NCI-H1105 treated with DMSO at 0.1 percent for 48 hours (cell line): ENCODE results near the gene ZFP37.
"Not testable (repeated sequence)": the region's sequence is repeated elsewhere in the genome, so short reads cannot be mapped to it uniquely, and the experiment has no call there.

Source experiments
- DNase-seq: peaks from one replicate; lab custom pipeline; 2025; lab: John Stamatoyannopoulos, UW

The ZFP37 gene

DNA sequence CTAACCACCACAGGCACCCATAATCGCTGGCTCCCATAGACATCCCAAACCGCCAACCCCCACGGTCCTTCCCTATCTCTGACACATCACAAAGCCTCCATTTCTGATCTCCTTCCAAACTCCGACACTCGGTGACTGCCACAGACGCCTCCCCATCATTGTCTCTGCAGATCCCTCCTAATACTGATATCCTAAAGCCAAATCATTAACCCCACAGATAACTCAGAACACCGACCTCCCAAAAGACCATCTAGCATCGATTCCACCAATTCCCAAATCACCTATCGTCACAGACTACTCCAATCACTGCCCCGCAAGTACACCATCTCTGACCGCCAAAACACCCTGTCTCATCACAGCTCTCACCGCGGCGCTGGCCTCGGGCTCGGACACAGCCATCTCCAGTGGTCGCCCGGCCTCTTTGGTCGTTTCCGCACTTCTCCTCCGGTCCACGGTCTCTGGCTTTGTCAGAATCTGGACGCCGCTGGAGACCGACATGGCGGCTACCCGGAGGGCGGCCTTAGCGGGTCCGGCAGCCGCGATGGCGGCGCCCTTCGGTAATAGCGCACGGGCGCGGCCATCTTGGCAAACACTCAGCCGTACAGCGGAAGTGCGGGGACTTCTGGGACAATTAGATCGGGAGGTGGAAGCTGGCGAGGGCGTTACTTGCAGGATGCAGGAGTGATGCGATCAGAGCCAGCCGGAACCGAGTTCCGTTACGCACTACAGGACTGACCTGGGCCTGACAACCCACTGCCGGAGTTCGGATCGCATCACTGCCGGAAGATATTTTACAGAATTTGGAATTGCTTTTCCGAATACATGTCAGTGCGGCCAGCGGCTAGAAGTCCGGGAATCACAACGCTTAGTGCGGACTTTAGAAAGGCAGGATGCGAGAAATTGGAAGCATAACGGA lies at the start of gene ZFP37:
TSS of gene ZFP37 (minus strand) at position 534 of the 916 bp plus-strand sequence. CDS start at position 498, 36 bp downstream.
- DNase-seq = peak; percentile 92

DNA sequence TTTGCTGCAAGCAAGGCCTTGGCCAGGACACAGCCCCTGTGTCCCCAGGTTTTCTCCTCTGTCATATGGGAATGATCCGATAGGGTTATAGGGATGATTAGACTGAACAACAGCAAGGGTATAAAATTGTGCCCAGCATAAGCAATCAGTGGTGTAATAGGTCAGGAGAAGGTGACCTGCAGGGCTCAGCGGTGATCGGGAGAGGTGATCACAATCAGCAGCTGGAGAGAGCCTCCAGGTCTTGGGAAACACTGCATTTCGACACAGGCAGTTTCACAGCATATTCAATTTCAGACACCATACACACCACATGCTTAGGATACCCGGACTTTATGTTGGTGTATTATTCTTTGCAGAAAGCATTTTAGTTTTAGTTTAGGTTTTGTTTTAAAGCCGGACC lies 48.8 kb upstream of the ZFP37 start:
- not testable (repeated sequence) for DNase-seq

DNA sequence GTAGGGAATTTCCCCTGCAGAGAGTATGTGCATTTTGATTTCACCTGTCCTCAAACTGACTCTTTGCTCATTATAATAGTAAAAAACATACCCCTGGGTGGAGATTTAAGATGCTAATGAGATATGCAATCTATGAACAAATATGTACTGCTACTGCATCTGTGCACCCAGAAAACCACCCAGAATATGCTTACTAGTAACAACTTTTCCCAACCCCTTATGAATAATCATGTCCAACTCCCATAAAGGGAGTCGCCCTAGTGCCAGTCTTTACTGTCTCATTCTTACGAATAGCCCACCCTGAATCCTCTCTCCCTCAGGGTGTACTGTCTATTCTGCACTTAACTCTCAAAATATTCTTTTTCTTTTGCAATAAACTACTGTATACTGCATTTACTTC lies 39.0 kb upstream of the ZFP37 start:
- DNase-seq = no peak

DNA sequence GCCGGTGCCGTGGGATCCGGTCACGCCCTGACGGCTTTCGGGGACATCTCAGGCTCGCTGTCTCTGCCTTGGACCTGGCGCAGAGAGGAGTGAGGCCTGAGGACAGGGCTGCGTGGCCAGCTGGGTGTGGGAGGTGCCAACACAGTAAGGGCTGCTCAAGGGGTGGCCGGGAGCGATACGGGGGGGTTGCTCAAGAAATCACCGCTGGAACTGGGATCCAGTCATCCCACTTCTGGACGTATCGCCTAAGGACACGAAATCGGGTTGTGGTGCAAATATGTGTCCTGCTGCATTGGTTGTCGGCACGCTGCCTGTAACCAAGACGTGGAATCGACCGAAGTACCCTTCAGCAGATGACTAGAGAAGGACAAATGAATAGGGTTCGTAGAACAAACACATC lies 33.4 kb upstream of the ZFP37 start:
- not testable (repeated sequence) for DNase-seq

DNA sequence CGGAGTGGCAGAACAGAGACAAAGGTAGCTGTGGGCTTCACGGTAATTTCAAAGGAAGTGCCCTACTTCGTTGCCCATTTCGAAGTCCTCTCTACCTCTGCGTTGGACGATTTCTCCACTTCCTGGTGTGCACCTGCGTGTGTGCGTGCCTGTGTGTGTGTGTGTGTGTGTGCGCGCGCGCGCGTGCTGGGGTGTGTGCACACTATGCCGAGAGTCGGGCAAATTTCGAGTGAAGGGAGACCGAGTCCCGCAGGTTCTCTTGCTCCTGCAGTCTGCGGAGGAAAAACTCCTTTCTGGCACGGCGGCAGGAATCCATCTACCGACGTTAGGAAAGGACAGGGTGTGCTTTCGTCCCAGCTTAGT lies 32.6 kb upstream of the ZFP37 start:
- DNase-seq = not testable (repeated sequence)

DNA sequence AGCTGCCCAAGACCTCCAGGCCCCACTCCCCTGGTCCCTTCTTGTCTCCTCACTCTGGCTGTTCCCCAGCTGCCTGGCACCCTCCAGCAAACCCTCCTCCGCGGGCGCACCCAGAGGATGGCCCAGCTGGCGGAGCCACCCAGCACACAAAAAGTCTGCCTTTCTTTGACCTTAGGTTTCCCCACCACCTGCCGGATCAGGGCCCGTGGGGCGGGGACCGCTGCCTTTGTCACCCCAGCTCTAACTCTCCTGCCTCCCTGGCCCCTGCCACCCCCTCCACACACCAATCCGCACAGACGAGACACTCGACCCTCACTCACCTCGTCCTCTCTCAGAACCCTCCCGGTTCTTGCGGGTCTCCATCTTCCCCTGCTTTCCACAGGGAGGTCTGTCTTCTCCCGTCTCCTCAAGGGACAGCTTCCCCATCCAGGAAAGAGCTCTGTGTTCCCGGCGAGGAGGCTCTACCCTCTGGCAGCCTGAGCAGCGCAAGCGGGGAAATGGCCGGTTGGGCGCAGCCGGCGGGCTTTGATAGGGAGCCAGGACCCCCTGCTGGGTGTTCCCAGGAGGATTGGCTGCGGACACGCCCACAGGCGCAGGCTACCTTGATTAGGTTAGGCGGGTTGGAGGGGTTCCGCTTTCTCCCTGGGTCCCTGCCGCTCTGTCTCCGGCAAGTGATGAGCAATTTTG lies 32.1 kb upstream of the ZFP37 start:
- DNase-seq = not testable (repeated sequence)

DNA sequence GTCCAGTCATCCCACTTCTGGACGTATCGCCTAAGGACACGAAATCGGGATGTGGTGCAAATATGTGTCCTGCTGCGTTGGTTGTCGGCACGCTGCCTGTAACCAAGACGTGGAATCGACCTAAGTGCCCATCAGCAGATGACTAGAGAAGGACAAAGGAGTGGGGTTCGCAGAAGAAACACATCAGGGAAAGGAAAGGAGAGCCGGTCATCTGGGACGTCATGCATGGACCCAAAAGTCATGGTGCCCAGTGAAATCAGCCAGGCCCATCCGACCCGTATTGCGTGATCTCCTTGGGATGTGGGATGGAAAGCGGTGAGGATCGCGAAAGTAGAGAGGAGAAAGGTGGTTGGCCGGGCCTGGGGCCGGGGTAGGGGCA lies 6.4 kb upstream of the ZFP37 start:
- DNase-seq = not testable (repeated sequence)

DNA sequence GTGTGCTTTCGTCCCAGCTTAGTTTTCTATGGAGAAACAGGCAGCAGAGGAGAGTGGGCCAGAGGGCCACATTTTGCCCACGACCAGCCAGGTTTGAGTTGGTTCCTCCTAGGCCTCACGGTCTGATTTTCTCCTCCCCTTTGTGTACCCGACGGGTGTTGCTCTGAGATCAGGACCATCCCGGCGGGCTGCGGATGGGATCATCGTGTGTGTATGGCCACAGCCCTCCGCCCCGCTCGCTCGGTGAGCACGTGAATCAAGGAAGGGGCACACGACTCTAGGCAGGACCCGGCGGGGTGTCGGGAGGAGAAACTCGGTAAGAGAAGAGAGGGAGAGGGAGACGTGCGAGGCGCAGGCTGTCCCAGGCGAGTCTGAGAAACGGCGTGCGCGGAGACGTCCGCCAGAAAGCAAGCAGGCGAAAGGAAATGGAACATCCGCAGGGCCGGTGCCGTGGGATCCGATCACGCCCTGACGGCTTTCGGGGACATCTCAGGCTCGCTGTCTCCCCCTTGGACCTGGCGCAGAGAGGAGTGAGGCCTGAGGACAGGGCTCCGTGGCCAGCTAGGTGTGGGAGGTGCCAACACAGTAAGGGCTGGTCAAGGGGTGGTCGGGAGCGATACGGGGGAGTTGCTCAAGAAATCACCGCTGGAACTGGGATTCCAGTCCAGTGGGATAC lies 5.9 kb upstream of the ZFP37 start:
- not testable (repeated sequence) for DNase-seq

DNA sequence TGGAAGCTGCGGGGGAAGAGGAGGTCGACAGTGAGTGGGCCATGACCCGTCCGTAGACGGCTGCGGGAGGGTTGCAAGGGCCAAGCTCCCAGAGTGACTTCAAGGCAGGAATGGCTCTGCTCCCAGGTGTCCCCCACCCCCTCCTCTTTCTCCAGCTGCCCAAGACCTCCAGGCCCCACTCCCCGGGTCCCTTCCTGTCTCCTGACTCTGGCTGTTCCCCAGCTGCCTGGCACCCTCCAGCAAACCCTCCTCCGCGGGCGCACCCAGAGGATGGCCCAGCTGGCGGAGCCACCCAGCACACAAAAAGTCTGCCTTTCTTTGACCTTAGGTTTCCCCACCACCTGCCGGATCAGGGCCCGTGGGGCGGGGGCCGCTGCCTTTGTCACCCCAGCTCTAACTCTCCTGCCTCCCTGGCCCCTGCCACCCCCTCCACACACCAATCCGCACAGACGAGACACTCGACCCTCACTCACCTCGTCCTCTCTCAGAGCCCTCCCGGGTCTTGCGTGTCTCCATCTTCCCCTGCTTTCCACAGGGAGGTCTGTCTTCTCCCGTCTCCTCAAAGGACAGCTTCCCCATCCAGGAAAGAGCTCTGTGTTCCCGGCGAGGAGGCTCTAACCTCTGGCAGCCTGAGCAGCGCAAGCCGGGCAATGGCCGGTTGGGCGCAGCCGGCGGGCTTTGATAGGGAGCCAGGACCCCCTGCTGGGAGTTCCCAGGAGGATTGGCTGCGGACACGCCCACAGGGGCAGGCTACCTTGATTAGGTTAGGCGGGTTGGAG lies 4.7 kb upstream of the ZFP37 start:
- not testable (repeated sequence) for DNase-seq

DNA sequence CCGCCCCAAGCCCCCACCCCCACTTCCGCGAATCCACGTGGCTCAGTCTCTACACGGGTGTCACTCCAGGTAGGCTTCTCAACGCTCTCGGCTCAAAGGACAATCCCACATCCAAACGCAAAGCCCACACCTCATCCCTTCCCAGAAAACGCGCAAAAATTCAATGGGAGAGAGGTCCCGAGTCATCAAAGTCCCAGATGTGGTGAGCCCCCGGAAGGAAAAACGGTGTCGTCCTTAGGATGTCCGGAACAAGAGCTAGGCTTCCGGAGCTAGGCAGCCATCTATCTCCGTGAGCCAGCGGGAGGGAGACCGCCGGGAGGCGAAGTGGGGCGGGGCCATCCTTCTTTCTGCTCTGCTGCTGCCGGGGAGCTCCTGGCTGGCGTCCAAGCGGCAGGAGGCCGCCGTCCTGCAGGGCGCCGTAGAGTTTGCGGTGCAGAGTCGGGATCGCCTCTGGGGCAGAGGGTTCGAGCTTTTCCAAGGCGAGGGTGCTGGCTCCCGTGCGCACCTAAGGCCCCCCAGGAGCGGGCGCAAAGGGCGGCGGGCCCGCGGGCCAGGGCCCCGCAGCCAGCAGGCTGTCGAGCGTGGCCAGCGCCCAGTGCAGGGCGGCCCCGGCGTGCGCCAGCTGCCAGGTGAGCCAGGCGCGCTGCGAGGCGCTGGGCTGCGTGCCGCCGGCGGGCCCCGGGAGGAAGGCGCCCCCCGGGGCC lies 3.2 kb upstream of the ZFP37 start:
- not testable (repeated sequence) for DNase-seq

DNA sequence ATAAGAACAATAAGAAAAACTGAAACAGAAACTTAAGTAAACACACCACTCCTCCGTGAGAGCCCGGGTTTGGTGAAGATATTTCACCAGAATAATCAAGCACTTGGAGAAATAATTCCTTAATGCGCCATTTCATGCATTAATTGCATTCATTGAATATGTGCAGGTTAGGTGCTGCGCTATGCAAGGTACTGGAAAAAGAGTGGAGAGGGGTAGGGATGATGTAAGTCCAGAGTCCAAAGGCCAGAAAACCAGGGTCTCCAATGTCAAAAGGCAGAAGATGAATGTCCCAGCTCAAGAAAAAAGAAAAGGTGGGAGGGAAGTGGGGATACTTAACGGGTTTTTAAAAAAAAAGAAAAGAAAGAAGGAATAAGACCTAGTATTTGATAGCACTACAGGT lies 669 bp upstream of the ZFP37 start:
- no peak for DNase-seq

DNA sequence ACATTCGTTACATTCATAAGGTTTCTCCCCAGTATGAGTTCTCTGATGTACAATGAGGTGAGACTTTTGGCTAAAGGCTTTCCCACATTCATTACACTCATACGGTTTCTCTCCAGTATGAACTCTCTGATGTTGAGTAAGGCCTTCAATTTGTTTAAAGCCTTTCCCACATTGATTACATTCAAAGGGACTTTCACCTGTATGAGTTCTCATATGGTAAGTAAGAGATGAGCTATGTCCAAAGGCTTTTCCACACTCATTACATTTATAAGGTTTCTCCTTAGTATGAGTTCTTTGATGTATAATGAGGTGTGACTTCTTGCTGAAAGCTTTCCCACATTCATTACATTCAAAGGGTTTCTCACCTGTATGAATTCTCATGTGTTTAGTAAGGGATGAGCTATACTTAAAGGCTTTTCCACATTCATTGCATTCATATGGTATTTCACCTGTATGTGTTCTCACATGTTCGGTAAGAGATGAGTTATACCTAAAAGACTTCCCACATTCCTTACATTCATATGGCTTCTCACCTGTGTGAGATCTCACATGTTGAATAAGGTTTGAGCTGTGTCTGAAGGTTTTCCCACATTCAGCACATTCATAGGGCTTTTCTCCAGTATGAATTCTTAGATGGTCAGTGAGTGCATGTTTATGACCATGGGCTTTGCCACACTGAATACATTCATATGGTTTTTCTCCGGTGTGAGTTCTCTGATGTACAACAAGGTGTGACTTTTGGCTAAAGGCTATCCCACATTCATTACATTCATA lies 13.5 kb downstream of the ZFP37 start:
- DNase-seq = no peak

DNA sequence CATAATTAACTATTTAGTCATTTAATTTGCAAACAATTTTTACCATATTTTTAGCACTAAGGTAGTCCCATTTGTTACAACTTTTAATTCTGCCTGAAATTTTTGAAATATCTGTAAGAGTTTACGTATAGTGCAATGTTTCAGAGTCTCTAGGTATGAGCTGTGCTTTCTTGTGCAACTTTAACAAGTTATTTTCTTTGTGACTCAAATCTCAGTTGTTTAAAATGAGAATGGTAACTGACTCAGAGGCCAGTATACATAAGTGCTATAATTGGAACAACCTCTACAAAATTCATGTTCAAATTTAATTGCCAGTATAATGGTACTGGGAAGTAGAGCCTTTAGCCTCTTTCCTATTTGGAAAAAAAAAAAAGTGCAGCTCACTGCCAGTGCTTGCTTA lies 30.3 kb downstream of the ZFP37 start:
- no peak for DNase-seq

DNA sequence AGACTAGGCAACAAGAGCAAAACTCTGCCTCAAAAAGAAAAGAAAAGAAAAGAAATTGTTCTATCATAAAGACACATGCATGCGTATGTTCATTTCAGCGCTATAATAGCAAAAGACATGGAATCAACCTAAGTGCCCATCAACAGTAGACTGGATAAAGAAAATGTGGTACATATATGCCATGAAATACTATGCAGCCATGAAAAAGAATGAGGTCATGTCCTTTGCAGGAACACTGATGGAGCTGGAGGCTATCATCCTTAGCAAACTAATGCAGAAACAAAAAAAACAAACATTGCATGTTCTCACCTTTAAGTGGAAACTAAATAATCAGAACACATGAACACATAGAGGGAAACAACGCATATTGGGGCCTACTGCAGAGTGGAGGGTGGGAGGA lies 38.3 kb downstream of the ZFP37 start:
- no peak for DNase-seq

DNA sequence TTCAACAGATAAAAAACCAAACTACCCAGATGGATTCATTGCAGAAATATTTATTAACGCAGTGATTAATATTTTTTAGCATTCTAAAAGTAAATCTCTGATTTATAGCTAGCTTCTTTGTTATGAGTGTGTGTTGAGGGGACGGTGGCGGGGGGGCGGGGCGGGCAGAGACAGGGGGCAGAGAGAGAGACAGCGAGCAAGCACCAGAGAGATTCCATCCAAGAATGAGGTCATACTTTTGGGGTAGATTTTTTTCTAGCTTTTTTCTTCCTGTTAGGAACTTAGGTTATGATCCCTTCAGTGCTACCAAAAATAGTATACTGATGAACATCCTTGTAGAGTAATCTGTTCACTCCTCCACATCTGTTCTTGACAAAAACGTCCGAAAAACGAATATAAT lies 44.0 kb downstream of the ZFP37 start:
- no peak for DNase-seq

DNA sequence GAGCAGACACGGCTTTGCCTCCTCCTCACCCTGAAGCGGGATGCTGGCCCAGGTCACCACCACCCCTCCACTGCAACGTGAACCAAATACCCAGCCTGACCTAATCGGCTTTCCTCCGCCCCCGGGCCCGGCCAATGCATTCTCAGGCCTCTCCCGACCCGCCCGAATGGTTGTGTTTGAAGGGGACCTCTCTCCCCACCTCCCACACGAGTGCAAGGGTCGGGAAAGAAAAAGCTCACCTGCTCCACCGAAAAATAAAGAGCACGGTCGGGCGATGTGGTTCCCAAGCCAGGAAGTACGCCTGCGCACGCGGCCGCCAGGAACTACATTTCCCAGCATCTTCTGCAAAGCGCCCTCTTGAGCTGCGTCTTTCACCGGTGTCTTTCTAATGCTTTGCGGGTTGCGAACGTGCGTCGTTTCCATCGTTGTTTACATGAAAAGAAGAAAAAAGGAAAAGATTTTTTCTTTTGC lies 44.6 kb downstream of the ZFP37 start, which contains the start of gene ZNF883:
TSS of gene ZNF883 (minus strand) at position 282 of the 471 bp plus-strand sequence.
- DNase-seq = peak; percentile 32

DNA sequence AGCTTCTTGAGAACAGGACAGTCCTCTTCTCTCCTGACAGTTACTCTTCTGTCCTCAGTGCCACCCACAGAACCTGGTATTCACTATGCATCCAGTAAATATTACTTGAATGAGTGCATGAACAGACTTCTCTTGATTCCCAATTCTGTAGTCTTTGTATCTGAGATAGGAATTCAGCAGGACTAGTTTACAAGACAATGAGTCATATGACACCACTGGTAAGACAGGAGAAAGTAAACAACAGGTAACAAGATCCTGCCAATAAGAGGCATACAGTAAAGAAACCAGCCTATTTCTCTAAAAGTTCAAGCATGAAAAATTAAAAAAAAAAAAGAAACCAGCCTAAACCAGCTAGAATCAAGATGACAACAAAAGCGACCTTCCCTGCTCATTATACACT lies 50.7 kb downstream of the ZFP37 start:
- no peak for DNase-seq

DNA sequence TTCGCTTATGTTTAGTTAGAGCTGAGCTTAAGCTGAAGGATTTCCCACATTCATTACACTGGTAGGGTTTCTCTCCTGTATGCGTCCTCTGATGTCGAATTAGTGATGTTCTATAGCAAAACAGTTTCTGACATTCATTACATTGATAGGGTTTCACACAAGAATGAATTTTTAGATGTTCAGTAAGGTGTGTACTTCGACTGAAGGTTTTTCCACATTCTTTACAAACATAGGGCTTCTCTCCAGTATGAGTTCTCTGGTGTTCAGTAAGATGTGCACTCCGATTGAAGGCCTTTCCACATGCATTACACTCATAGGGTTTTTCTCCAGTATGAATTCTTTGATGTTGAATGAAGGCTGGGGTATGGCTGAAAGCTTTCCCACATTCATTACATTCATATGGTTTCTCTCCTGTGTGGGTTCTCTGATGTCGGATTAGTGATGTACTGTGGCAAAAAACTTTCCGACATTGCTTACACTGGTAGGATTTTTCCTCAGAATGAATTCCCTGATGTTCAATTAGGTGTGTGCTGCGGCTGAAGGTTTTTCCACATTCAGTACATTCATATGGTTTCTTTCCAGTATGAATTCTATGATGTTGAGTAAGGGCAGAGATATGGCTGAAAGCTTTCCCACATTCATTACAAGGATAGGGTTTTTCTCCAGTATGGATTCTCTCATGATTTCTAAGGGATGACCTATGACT lies 59.1 kb downstream of the ZFP37 start:
- no peak for DNase-seq
